Effector memory CD4-positive, alpha-beta T cell (primary cell): ENCODE results near the gene OR2D2.
"Not testable (repeated sequence)": the region's sequence is repeated elsewhere in the genome, so short reads cannot be mapped to it uniquely, and the experiment has no call there.

ENCODE experiments used
- DNase-seq, 3 donors: peaks; one replicate each; pipeline ENCODE4 v3.0.0-alpha.2; 2020
- H3K27ac ChIP-seq: 2 replicates; pipeline ENCODE4 v1.7.0; 2013; ENCODE audit warnings: mild to moderate bottlenecking, low read length, moderate library complexity; ENCODE audit not compliant: insufficient read depth, poor library complexity, severe bottlenecking
- H3K27me3 ChIP-seq: replicated peaks from 2 replicates; pipeline ENCODE4 v1.7.0; 2013; ENCODE audit warnings: mild to moderate bottlenecking, low read length; ENCODE audit not compliant: insufficient read depth, control insufficient read depth, poor library complexity, severe bottlenecking
- H3K36me3 ChIP-seq: 2 replicates; pipeline ENCODE4 v1.7.0; 2013; ENCODE audit warnings: mild to moderate bottlenecking, low read length, moderate library complexity; ENCODE audit not compliant: control insufficient read depth, insufficient read depth
- H3K4me1 ChIP-seq: 2 replicates; pipeline ENCODE4 v1.7.0; 2013; ENCODE audit warnings: low read length, mild to moderate bottlenecking; ENCODE audit not compliant: control insufficient read depth, insufficient read depth, poor library complexity, severe bottlenecking
- H3K4me3 ChIP-seq: 2 replicates; pipeline ENCODE4 v1.7.0; 2013; ENCODE audit warnings: low read length, low read depth, mild to moderate bottlenecking; ENCODE audit not compliant: insufficient read depth, poor library complexity, severe bottlenecking
- H3K9me3 ChIP-seq: 2 replicates; pipeline ENCODE4 v1.7.0; 2013; ENCODE audit warnings: mild to moderate bottlenecking, low read length, moderate library complexity; ENCODE audit not compliant: control insufficient read depth

Gene OR2D2

GRCh38 chr11:6855971-6856541 is 36.2 kb downstream of the OR2D2 start:
- H3K4me3 ChIP-seq, result no peak overlapping the region
- no peaks in the 10 kb centered on the region for H3K4me1 ChIP-seq
- no peak for DNase-seq
- H3K9me3 ChIP-seq, result no peaks in the 10 kb centered on the region
- H3K27me3 ChIP-seq, result no peaks in the 10 kb centered on the region
- H3K36me3 ChIP-seq, result no peaks in the 10 kb centered on the region
- no peak overlapping the region for H3K27ac ChIP-seq

GRCh38 chr11:6854801-6855200 is 37.5 kb downstream of the OR2D2 start:
- H3K4me3 ChIP-seq, H3K9me3 ChIP-seq, H3K36me3 ChIP-seq, H3K4me1 ChIP-seq, H3K27me3 ChIP-seq, DNase-seq, H3K27ac ChIP-seq: not testable (repeated sequence)

GRCh38 chr11:6850526-6850925 is 41.8 kb downstream of the OR2D2 start:
- Histone ChIP-seq H3K27ac (no peak overlapping the region), H3K27me3 (no peaks in the 10 kb centered on the region), H3K4me3 (no peak overlapping the region), H3K9me3 (no peaks in the 10 kb centered on the region), H3K4me1 (no peaks in the 10 kb centered on the region), H3K36me3 (no peaks in the 10 kb centered on the region)
- DNase-seq, result no peak

DNA sequence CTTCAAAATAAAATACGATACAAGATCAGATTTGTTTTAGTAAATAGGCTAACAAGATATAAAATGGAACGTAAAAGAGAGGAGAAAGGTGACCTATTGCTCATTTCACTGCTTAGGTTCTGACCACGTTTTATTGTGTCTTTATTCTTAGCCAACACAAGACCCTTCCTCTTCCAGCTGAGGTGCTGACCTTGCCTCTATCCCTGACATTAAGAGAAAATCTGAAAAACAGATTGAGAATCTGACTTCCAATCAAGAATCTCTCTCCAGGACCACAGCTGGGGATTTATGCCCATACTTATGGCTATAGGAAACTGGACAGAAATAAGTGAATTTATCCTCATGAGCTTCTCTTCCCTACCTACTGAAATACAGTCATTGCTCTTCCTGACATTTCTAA is 46.9 kb downstream of the OR2D2 start, which contains the start of gene OR10A5:
Gene OR10A5, plus strand, starts transcription at position 301 of the 400 bp plus-strand sequence. Its CDS starts 0 bp downstream, at position 301.
- no peaks in the 10 kb centered on the region for H3K9me3 ChIP-seq
- H3K27me3 ChIP-seq, result no peaks in the 10 kb centered on the region
- DNase-seq, result no peak
- H3K27ac ChIP-seq, result no peak within 1 kb of the TSS
- H3K36me3 ChIP-seq, result no peaks in the 10 kb centered on the region
- H3K4me3 ChIP-seq, result no peak within 1 kb of the TSS
- no peaks in the 10 kb centered on the region for H3K4me1 ChIP-seq

DNA sequence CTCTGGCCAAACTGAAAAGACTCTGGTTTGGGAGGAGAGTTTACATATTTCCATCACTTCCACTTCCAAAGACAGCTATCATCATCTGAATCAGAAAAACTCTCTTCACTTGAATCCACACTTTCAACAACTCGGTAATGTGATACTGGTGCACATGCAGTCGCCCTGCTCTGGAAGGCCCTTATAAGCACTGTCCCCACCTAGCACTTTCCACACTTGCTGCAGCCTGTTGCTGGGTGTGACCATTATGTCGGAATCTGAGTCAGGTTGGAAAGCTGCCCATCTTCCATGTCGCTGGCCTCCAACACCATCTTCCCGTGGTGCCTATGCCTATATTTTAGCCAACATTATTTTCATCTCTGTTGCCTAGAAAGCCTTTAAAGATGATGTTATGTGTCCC is 47.9 kb downstream of the OR2D2 start:
- Histone ChIP-seq H3K9me3 (no peaks in the 10 kb centered on the region), H3K27me3 (no peaks in the 10 kb centered on the region), H3K4me3 (no peak overlapping the region), H3K36me3 (no peaks in the 10 kb centered on the region), H3K27ac (no peak overlapping the region), H3K4me1 (no peaks in the 10 kb centered on the region)
- DNase-seq, result no peak

GRCh38 chr11:6843670-6844069 is 48.6 kb downstream of the OR2D2 start:
- Histone ChIP-seq H3K4me1 (no peaks in the 10 kb centered on the region), H3K36me3 (no peaks in the 10 kb centered on the region), H3K27me3 (no peaks in the 10 kb centered on the region), H3K4me3 (no peak overlapping the region), H3K9me3 (no peaks in the 10 kb centered on the region), H3K27ac (no peak overlapping the region)
- no peak for DNase-seq

- H3K9me3 ChIP-seq, result no peaks in the 10 kb centered on the region
- no peaks in the 10 kb centered on the region for H3K4me1 ChIP-seq
- H3K36me3 ChIP-seq, result no peaks in the 10 kb centered on the region
- H3K27me3 ChIP-seq, result no peaks in the 10 kb centered on the region
- H3K27ac ChIP-seq, result no peak overlapping the region
- no peak overlapping the region for H3K4me3 ChIP-seq
- DNase-seq, result no peak
Observed at GRCh38 chr11:6841694-6842093, 50.6 kb downstream of the OR2D2 start.
